GM23338 (cell line): Measurements from ENCODE around the gene SPECC1L. TPM values are rescaled to one million over a fixed set of nuclear protein-coding genes. Genes with fewer than 3 reads are reported as not detected.

Source experiments
- ATAC-seq: fragments of 200-7000 bp; cut with Tn5 transposase; 3 replicates; pipeline ENCODE4 v1.9.1; 2020
- DNase-seq: peaks from one replicate; pipeline ENCODE4 v3.0.0-alpha.2; 2015; ENCODE audit warnings: low spot score
- H2AFZ ChIP-seq: fragments of 200-600 bp; sonication (generic); 2 replicates; pipeline ENCODE4 v1.8.0; 2016; ENCODE audit warnings: antibody characterized with exemption, mild to moderate bottlenecking, moderate library complexity
- H3F3A ChIP-seq: fragments of 200-600 bp; sonication (generic); replicated peaks from 2 replicates; pipeline ENCODE4 v1.8.0; 2017; ENCODE audit warnings: antibody characterized with exemption, mixed run types, low read depth
- H3K27ac ChIP-seq: fragments of 200-600 bp; sonication (generic); 2 replicates; pipeline ENCODE4 v1.6.1; 2016; ENCODE audit warnings: low read depth
- H3K27me3 ChIP-seq: fragments of 200-600 bp; sonication (generic); 2 replicates; pipeline ENCODE4 v1.8.0; 2016; ENCODE audit warnings: mild to moderate bottlenecking, mixed run types, moderate library complexity; ENCODE audit not compliant: insufficient read depth
- H3K36me3 ChIP-seq: fragments of 200-600 bp; sonication (generic); 2 replicates; pipeline ENCODE4 v1.8.0; 2016; ENCODE audit warnings: mild to moderate bottlenecking; ENCODE audit not compliant: insufficient read depth
- H3K4me1 ChIP-seq: fragments of 200-600 bp; sonication (generic); 2 replicates; pipeline ENCODE4 v1.8.0; 2016; ENCODE audit warnings: mild to moderate bottlenecking, moderate library complexity; ENCODE audit not compliant: insufficient read depth
- H3K4me2 ChIP-seq: fragments of 200-600 bp; sonication (generic); 2 replicates; pipeline ENCODE4 v1.7.1; 2017; ENCODE audit warnings: mixed run types
- H3K4me3 ChIP-seq: fragments of 200-600 bp; sonication (generic); 2 replicates; pipeline ENCODE4 v1.6.1; 2016; ENCODE audit warnings: mixed run types
- H3K79me2 ChIP-seq: fragments of 200-600 bp; sonication (generic); replicated peaks from 2 replicates; pipeline ENCODE4 v1.8.0; 2017; ENCODE audit warnings: mild to moderate bottlenecking; ENCODE audit not compliant: insufficient read depth
- H3K9me2 ChIP-seq: fragments of 200-600 bp; sonication (generic); 2 replicates; pipeline ENCODE4 v1.8.0; 2017; ENCODE audit not compliant: insufficient read depth
- H4K20me1 ChIP-seq: fragments of 200-600 bp; sonication (generic); replicated peaks from 2 replicates; pipeline ENCODE4 v1.8.0; 2017; ENCODE audit warnings: mild to moderate bottlenecking; ENCODE audit not compliant: insufficient read depth
- H3K27ac Mint-ChIP-seq: 2 replicates; pipeline ENCODE4 v1.8.0; 2020; ENCODE audit warnings: inconsistent platforms, mild to moderate bottlenecking, moderate library complexity, mixed read lengths
- H3K27me3 Mint-ChIP-seq: 3 replicates; pipeline ENCODE4 v1.8.0; 2022; ENCODE audit warnings: low read depth, mild to moderate bottlenecking, moderate library complexity, mixed read lengths, inconsistent platforms; ENCODE audit not compliant: insufficient read depth, poor library complexity
- H3K36me3 Mint-ChIP-seq: 3 replicates; pipeline ENCODE4 v1.8.0; 2021; ENCODE audit warnings: low read depth, mild to moderate bottlenecking, inconsistent platforms, moderate library complexity, mixed read lengths
- H3K4me1 Mint-ChIP-seq: 3 replicates; pipeline ENCODE4 v1.8.0; 2020; ENCODE audit warnings: mild to moderate bottlenecking, inconsistent platforms, mixed read lengths
- H3K4me3 Mint-ChIP-seq: 3 replicates; pipeline ENCODE4 v1.8.0; 2021; ENCODE audit warnings: moderate library complexity, mild to moderate bottlenecking, inconsistent platforms, mixed read lengths
- H3K9me3 Mint-ChIP-seq: 3 replicates; pipeline ENCODE4 v1.8.0; 2020; ENCODE audit warnings: moderate library complexity, mild to moderate bottlenecking, inconsistent platforms, mixed read lengths
- CREB1 ChIP-seq: fragments of 250-450 bp; sonication (Bioruptor Pico); IDR thresholded peaks from 2 replicates; pipeline ENCODE4 v1.5.0; 2020; ENCODE audit warnings: low read depth, mild to moderate bottlenecking, moderate library complexity
- EZH2 ChIP-seq: fragments of 200-600 bp; sonication (generic); IDR thresholded peaks from one replicate; pipeline ENCODE4 v1.8.0; 2017; ENCODE audit warnings: antibody characterized with exemption, mild to moderate bottlenecking, low read depth; ENCODE audit not compliant: unreplicated experiment
- EZH2phosphoT487 ChIP-seq: fragments of 200-600 bp; sonication (generic); IDR thresholded peaks from one replicate; pipeline ENCODE4 v1.8.1; 2018; ENCODE audit warnings: antibody characterized with exemption; ENCODE audit not compliant: unreplicated experiment
- JUNB ChIP-seq: IDR thresholded peaks from one replicate; pipeline ENCODE4 v1.6.1; 2016; ENCODE audit warnings: antibody characterized with exemption; ENCODE audit not compliant: unreplicated experiment
- NANOG ChIP-seq: IDR thresholded peaks from 2 replicates; pipeline ENCODE4 v1.6.1; 2016; ENCODE audit warnings: antibody characterized with exemption, borderline replicate concordance
- POLR2AphosphoS5 ChIP-seq: IDR thresholded peaks from 2 replicates; pipeline ENCODE4 v1.6.1; 2016; ENCODE audit warnings: antibody characterized with exemption, low read depth
- STAT1 ChIP-seq: IDR thresholded peaks from one replicate; pipeline ENCODE4 v1.6.1; 2016; ENCODE audit warnings: antibody characterized with exemption; ENCODE audit not compliant: unreplicated experiment
- ZNF114 ChIP-seq: fragments of 250-450 bp; sonication (Bioruptor Pico); IDR thresholded peaks from 2 replicates; pipeline ENCODE4 v1.5.0; 2020; ENCODE audit warnings: mild to moderate bottlenecking, moderate library complexity
- polyA plus RNA-seq: library from polyadenylated mRNA; unstranded; fragments of >200 nt; fragmentation: Nextera tagmentation; extraction: Ambion mirVana; gene quantifications from 2 replicates; pipeline ENCODE4 v1.2.1, GENCODE V29; 2016
- total RNA-seq: library from RNA; depleted of rRNA; stranded (reverse); fragments of >200 nt; shearing (Covaris generic); gene quantifications from 2 replicates; pipeline ENCODE4 v1.2.3, GENCODE V29; 2014
- TF ChIP-seq, protein P1 (sequence below), 2 experiments: fragments of 200-600 bp in 1 of 2; sonication (generic) in 1 of 2; conservative IDR thresholded peaks; 2 replicates each; pipeline versions ENCODE4 v1.5.1 to v1.6.1; 2016 to 2017; ENCODE audit warnings: antibody characterized with exemption in 2 of 2, low read depth in 2 of 2, mild to moderate bottlenecking in 2 of 2, moderate library complexity in 1 of 2
- TF ChIP-seq, protein P2 (sequence below): IDR thresholded peaks from 2 replicates; pipeline ENCODE4 v1.6.1; 2016; ENCODE audit warnings: antibody characterized with exemption
- TF ChIP-seq, protein P3 (sequence below): IDR thresholded peaks from one replicate; pipeline ENCODE4 v1.6.1; 2018; ENCODE audit warnings: antibody characterized with exemption; ENCODE audit not compliant: unreplicated experiment

SPECC1L gene
- total and polyA plus RNA-seq, 2 experiments from 2014 or later = 24.3 to 44.7 TPM

DNA sequence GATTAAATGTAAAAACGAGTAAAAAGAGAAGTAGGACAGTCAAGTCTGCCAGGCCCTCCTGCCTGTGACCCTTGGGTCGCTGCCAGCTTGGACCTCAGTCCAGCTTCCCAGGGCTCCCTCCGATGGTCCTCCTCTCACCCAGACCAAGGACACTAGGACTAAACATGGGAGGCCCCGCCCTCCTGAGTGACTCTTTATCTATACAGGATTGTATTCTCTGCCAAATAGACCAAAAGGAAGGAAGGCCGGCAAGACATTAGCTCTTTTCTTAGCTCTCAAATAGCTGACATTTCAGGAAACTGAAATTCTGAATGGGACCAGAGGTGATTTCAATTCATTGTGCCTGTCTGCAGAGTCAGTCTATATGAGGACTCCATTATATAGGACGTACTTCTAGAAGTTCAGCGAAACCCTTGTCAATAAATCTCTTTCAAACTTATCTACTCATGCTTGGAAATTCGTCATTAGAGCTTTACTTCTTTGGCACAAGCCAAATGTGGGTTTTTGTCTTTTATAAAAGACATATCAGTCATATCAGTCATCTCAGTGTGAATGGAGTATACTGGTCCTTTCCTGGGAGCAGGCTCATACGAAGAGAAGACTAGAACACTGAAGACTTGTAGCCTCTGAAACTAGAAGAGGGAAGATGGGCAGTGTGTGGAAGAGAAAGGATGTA lies 185.3 kb downstream of the SPECC1L start (continued):
- TF ChIP-seq STAT1 = no peak

DNA sequence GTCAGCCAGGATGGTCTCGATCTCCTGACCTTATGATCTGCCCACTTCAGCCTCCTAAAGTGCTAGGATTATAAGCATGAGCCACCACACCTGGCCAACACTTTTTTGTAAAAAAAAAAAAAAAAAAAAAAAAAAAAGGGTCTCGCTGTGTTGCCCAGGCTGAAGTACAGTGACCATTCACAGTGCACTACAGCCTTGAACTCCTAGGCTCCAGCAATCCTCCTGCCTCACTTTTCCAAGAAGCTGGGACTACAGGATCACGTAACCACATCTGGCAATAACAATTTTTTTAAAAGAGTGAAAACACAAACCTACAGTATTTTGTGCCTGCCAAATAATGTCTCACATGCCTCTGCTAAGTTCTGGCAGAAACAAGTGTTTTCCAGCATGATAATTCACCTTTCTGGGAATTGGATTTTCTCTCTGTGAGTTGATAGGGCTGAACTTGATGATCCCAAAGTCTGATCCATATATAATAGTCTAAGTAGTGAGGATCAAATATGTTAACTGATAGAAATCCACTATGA lies 187.3 kb downstream of the SPECC1L start:
- no peak overlapping the region for H3K27ac Mint-ChIP-seq
- Histone ChIP-seq H3F3A (no peaks in the 10 kb centered on the region), H3K9me2 (no peaks in the 10 kb centered on the region), H3K4me2 (no peak overlapping the region), H3K27ac (no peak overlapping the region), H3K36me3 (no peaks in the 10 kb centered on the region), H2AFZ (no peak overlapping the region), H4K20me1 (no peaks in the 10 kb centered on the region), H3K27me3 (no peaks in the 10 kb centered on the region), H3K4me1 (peaks cover 8% of the 10 kb centered on the region), H3K79me2 (no peaks in the 10 kb centered on the region), H3K4me3 (no peak overlapping the region)
- DNase-seq = no peak
- TF ChIP-seq EZH2phosphoT487 = no peak
- TF ChIP-seq, protein P1, sequence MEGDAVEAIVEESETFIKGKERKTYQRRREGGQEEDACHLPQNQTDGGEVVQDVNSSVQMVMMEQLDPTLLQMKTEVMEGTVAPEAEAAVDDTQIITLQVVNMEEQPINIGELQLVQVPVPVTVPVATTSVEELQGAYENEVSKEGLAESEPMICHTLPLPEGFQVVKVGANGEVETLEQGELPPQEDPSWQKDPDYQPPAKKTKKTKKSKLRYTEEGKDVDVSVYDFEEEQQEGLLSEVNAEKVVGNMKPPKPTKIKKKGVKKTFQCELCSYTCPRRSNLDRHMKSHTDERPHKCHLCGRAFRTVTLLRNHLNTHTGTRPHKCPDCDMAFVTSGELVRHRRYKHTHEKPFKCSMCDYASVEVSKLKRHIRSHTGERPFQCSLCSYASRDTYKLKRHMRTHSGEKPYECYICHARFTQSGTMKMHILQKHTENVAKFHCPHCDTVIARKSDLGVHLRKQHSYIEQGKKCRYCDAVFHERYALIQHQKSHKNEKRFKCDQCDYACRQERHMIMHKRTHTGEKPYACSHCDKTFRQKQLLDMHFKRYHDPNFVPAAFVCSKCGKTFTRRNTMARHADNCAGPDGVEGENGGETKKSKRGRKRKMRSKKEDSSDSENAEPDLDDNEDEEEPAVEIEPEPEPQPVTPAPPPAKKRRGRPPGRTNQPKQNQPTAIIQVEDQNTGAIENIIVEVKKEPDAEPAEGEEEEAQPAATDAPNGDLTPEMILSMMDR (conservative IDR thresholded peaks at IDR 0.05; ENCODE audit: low read depth in 2 of 2) = no peak
- H3K9me3 Mint-ChIP-seq = no peaks in the 10 kb centered on the region
- no peaks in the 10 kb centered on the region for H3K27me3 Mint-ChIP-seq
- no peak for ATAC-seq
- H3K36me3 Mint-ChIP-seq = no peaks in the 10 kb centered on the region
- peaks cover 8% of the 10 kb centered on the region; the same call in 2 of the 3 replicates for H3K4me1 Mint-ChIP-seq
- H3K4me3 Mint-ChIP-seq = no peak overlapping the region

DNA sequence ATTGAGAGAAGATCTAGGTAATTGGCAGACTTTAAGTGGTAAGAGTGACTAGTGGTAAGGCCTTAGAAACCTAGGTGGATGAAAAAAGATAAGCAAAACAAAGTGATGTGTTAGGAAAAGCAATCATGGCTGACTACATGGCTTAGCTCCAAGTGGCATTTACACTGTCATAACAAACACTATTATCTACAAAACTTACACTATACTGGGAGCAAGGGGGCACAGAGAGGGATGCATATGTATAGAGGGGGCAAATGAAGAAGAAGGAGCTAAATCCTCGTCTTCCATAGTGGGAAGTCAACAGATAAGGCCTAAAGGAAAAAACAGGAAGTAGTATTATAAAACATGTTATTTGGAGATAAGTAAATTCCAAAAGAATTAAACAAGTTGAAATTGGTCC lies 189.3 kb downstream of the SPECC1L start:
- H3K27me3 Mint-ChIP-seq = no peaks in the 10 kb centered on the region
- H3K4me1 ChIP-seq = peaks cover 8% of the 10 kb centered on the region
- H3F3A ChIP-seq = no peaks in the 10 kb centered on the region
- no peaks in the 10 kb centered on the region for H3K36me3 ChIP-seq
- no peak for DNase-seq
- H3K27ac Mint-ChIP-seq = no peak overlapping the region
- no peak overlapping the region for H3K27ac ChIP-seq
- no peak overlapping the region for H3K4me2 ChIP-seq
- no peaks in the 10 kb centered on the region for H3K79me2 ChIP-seq
- no peaks in the 10 kb centered on the region for H3K9me3 Mint-ChIP-seq
- H4K20me1 ChIP-seq = no peaks in the 10 kb centered on the region
- no peaks in the 10 kb centered on the region for H3K36me3 Mint-ChIP-seq
- no peaks in the 10 kb centered on the region for H3K9me2 ChIP-seq
- no peak overlapping the region for H3K4me3 Mint-ChIP-seq
- peaks cover 8% of the 10 kb centered on the region; the same call in 2 of the 3 replicates for H3K4me1 Mint-ChIP-seq
- no peak overlapping the region for H2AFZ ChIP-seq
- H3K4me3 ChIP-seq = no peak overlapping the region
- ATAC-seq = no peak
- H3K27me3 ChIP-seq = no peaks in the 10 kb centered on the region
- TF ChIP-seq CREB1 (CRISPR knock-in tag) = no peak
- TF ChIP-seq EZH2 = no peak
- TF ChIP-seq, protein P2, sequence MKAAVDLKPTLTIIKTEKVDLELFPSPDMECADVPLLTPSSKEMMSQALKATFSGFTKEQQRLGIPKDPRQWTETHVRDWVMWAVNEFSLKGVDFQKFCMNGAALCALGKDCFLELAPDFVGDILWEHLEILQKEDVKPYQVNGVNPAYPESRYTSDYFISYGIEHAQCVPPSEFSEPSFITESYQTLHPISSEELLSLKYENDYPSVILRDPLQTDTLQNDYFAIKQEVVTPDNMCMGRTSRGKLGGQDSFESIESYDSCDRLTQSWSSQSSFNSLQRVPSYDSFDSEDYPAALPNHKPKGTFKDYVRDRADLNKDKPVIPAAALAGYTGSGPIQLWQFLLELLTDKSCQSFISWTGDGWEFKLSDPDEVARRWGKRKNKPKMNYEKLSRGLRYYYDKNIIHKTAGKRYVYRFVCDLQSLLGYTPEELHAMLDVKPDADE = no peak
- no peak for TF ChIP-seq JUNB
- no peak for TF ChIP-seq POLR2AphosphoS5
- TF ChIP-seq, protein P3, sequence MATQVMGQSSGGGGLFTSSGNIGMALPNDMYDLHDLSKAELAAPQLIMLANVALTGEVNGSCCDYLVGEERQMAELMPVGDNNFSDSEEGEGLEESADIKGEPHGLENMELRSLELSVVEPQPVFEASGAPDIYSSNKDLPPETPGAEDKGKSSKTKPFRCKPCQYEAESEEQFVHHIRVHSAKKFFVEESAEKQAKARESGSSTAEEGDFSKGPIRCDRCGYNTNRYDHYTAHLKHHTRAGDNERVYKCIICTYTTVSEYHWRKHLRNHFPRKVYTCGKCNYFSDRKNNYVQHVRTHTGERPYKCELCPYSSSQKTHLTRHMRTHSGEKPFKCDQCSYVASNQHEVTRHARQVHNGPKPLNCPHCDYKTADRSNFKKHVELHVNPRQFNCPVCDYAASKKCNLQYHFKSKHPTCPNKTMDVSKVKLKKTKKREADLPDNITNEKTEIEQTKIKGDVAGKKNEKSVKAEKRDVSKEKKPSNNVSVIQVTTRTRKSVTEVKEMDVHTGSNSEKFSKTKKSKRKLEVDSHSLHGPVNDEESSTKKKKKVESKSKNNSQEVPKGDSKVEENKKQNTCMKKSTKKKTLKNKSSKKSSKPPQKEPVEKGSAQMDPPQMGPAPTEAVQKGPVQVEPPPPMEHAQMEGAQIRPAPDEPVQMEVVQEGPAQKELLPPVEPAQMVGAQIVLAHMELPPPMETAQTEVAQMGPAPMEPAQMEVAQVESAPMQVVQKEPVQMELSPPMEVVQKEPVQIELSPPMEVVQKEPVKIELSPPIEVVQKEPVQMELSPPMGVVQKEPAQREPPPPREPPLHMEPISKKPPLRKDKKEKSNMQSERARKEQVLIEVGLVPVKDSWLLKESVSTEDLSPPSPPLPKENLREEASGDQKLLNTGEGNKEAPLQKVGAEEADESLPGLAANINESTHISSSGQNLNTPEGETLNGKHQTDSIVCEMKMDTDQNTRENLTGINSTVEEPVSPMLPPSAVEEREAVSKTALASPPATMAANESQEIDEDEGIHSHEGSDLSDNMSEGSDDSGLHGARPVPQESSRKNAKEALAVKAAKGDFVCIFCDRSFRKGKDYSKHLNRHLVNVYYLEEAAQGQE = no peak
- TF ChIP-seq ZNF114 (CRISPR knock-in tag) = no peak
- no peak for TF ChIP-seq NANOG
